Neural progenitor cell (in vitro differentiated cells): Measurements from ENCODE around the gene FAM50B. TPM values are rescaled to one million over a fixed set of nuclear protein-coding genes. Genes with fewer than 3 reads are reported as not detected.

Experiments
- DNase-seq: peaks from one replicate; pipeline ENCODE4 v3.0.0-alpha.2; 2016; ENCODE audit warnings: low spot score
- H2AFZ ChIP-seq: fragments of 200-600 bp; sonication (generic); replicated peaks from 2 replicates; pipeline ENCODE4 v1.6.1; 2016; ENCODE audit warnings: antibody characterized with exemption
- H3F3A ChIP-seq: fragments of 200-600 bp; sonication (generic); 2 replicates; pipeline ENCODE4 v1.6.1; 2016; ENCODE audit warnings: antibody characterized with exemption, low read depth
- H3K27ac ChIP-seq: fragments of 200-600 bp; sonication (generic); 2 replicates; pipeline ENCODE4 v1.5.1; 2016; ENCODE audit warnings: mild to moderate bottlenecking
- H3K27me3 ChIP-seq: fragments of 200-600 bp; sonication (generic); 2 replicates; pipeline ENCODE4 v1.6.1; 2016; ENCODE audit warnings: mild to moderate bottlenecking, moderate library complexity
- H3K36me3 ChIP-seq: fragments of 200-600 bp; sonication (generic); 2 replicates; pipeline ENCODE4 v1.5.1; 2016
- H3K4me1 ChIP-seq: fragments of 200-600 bp; sonication (generic); 2 replicates; pipeline ENCODE4 v1.6.1; 2016; ENCODE audit warnings: mixed run types
- H3K4me2 ChIP-seq: fragments of 200-600 bp; sonication (generic); 2 replicates; pipeline ENCODE4 v1.6.1; 2016
- H3K4me3 ChIP-seq: fragments of 200-600 bp; sonication (generic); 2 replicates; pipeline ENCODE4 v1.5.1; 2016
- H3K79me2 ChIP-seq: fragments of 200-600 bp; sonication (generic); 2 replicates; pipeline ENCODE4 v1.6.1; 2016; ENCODE audit warnings: low read depth
- H3K9ac ChIP-seq: fragments of 200-600 bp; sonication (generic); 2 replicates; pipeline ENCODE4 v1.6.1; 2016
- H3K9me3 ChIP-seq: fragments of 200-600 bp; sonication (generic); 2 replicates; pipeline ENCODE4 v1.5.1; 2016; ENCODE audit warnings: low read depth
- H4K20me1 ChIP-seq: fragments of 200-600 bp; sonication (generic); 2 replicates; pipeline ENCODE4 v1.6.1; 2016; ENCODE audit warnings: low read depth
- H3K27ac Mint-ChIP-seq: 3 replicates; pipeline ENCODE4 v1.8.0; 2021; ENCODE audit warnings: mixed read lengths
- H3K27me3 Mint-ChIP-seq: 2 replicates; pipeline ENCODE4 v1.8.0; 2022; ENCODE audit warnings: low read depth, mild to moderate bottlenecking, inconsistent platforms, moderate library complexity, mixed read lengths; ENCODE audit not compliant: insufficient read depth
- H3K36me3 Mint-ChIP-seq: 3 replicates; pipeline ENCODE4 v1.8.0; 2021; ENCODE audit warnings: mixed read lengths
- H3K4me1 Mint-ChIP-seq: 3 replicates; pipeline ENCODE4 v1.8.0; 2021; ENCODE audit warnings: mixed read lengths
- H3K4me3 Mint-ChIP-seq: 3 replicates; pipeline ENCODE4 v1.8.0; 2021; ENCODE audit warnings: mild to moderate bottlenecking, moderate library complexity, mixed read lengths
- H3K9me3 Mint-ChIP-seq: 3 replicates; pipeline ENCODE4 v1.8.0; 2020; ENCODE audit warnings: mixed read lengths
- EZH2 ChIP-seq: fragments of 200-600 bp; sonication (generic); IDR thresholded peaks from 2 replicates; pipeline ENCODE4 v1.6.1; 2017; ENCODE audit warnings: antibody characterized with exemption, mild to moderate bottlenecking, moderate library complexity
- EZH2phosphoT487 ChIP-seq: fragments of 200-600 bp; sonication (generic); IDR thresholded peaks from 2 replicates; pipeline ENCODE4 v1.6.1; 2017; ENCODE audit warnings: antibody characterized with exemption
- total RNA-seq: library from RNA; depleted of rRNA; stranded (reverse); fragments of >200 nt; gene quantifications from 2 replicates; pipeline ENCODE4 v1.2.3, GENCODE V29; 2015; ENCODE audit warnings: low replicate concordance
- TF ChIP-seq, protein P1 (sequence below): fragments of 200-600 bp; sonication (generic); IDR thresholded peaks from 2 replicates; pipeline ENCODE4 v1.5.1; 2017; ENCODE audit warnings: antibody characterized with exemption, mild to moderate bottlenecking

The FAM50B gene
- total RNA-seq, 1 donor from 2014 or later: 2.8 TPM

DNA sequence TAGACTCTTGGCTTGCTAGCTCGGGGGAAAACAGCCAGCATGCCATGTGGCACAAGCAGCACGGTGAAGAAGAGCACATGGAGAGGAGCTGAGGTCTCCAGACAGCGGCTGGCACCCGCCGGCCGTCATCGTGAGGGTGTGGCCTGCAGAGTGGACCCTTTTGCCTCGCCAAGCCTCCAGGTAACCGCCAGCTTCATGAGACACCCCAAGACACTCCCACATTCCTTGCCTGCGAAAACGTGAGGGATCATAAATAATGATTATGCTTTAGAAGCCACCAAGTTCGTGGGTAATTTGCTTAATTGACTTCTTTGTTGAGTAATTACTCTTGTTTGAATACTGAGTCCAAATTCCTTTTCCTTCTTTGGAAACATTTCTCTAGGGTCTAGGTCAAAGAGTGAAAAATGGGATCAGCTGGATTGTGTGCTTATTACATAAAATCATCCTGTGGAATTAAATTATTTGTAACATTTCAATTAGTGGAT, 23.2 kb downstream of the FAM50B start:
- Histone ChIP-seq H3F3A (no peaks in the 10 kb centered on the region), H3K36me3 (no peaks in the 10 kb centered on the region), H3K27me3 (no peaks in the 10 kb centered on the region), H2AFZ (no peak overlapping the region), H3K79me2 (no peaks in the 10 kb centered on the region), H3K4me1 (no peaks in the 10 kb centered on the region), H3K27ac (no peak overlapping the region), H3K4me2 (no peak overlapping the region), H3K9ac (no peak overlapping the region), H3K4me3 (no peak overlapping the region), H3K9me3 (no peaks in the 10 kb centered on the region), H4K20me1 (no peaks in the 10 kb centered on the region)
- Mint-ChIP-seq H3K27ac (no peak overlapping the region), H3K4me3 (no peak overlapping the region), H3K9me3 (no peaks in the 10 kb centered on the region), H3K27me3 (peaks cover 8% of the 10 kb centered on the region), H3K36me3 (no peaks in the 10 kb centered on the region), H3K4me1 (peaks cover 2% of the 10 kb centered on the region)
- no peak for TF ChIP-seq EZH2phosphoT487
- TF ChIP-seq, protein P1, sequence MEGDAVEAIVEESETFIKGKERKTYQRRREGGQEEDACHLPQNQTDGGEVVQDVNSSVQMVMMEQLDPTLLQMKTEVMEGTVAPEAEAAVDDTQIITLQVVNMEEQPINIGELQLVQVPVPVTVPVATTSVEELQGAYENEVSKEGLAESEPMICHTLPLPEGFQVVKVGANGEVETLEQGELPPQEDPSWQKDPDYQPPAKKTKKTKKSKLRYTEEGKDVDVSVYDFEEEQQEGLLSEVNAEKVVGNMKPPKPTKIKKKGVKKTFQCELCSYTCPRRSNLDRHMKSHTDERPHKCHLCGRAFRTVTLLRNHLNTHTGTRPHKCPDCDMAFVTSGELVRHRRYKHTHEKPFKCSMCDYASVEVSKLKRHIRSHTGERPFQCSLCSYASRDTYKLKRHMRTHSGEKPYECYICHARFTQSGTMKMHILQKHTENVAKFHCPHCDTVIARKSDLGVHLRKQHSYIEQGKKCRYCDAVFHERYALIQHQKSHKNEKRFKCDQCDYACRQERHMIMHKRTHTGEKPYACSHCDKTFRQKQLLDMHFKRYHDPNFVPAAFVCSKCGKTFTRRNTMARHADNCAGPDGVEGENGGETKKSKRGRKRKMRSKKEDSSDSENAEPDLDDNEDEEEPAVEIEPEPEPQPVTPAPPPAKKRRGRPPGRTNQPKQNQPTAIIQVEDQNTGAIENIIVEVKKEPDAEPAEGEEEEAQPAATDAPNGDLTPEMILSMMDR: no peak
- no peak for DNase-seq

DNA sequence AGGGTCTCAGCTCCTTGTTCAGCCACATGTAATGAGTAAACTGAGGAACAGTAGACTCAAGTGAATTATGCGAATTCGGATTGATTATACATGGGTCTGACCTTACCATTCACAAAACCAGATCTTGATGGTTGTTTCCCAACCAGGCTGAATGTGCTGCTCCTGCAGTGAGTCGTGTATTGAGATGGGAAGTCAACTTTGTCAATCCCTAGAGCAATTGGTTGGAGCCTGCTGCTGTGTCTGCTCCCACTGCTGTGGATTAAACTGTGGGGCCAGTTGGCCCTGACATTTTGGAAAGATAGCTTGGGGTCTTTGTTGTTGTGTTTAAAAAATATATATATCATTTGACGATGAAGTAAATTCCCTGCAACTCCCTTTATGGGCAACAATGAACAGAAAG, 23.9 kb downstream of the FAM50B start:
- peaks cover 8% of the 10 kb centered on the region for H3K27me3 Mint-ChIP-seq
- H3K27ac ChIP-seq: no peak overlapping the region
- H3K36me3 Mint-ChIP-seq: no peaks in the 10 kb centered on the region
- H3F3A ChIP-seq: no peaks in the 10 kb centered on the region
- H4K20me1 ChIP-seq: no peaks in the 10 kb centered on the region
- H3K4me1 ChIP-seq: no peaks in the 10 kb centered on the region
- no peaks in the 10 kb centered on the region for H3K27me3 ChIP-seq
- no peaks in the 10 kb centered on the region for H3K79me2 ChIP-seq
- TF ChIP-seq EZH2phosphoT487: no peak
- TF ChIP-seq, protein P1: no peak
- TF ChIP-seq EZH2: no peak
- no peak overlapping the region for H3K4me2 ChIP-seq
- DNase-seq: no peak
- no peak overlapping the region for H2AFZ ChIP-seq
- H3K4me3 ChIP-seq: no peak overlapping the region
- H3K36me3 ChIP-seq: no peaks in the 10 kb centered on the region
- H3K4me1 Mint-ChIP-seq: peaks cover 2% of the 10 kb centered on the region
- H3K4me3 Mint-ChIP-seq: no peak overlapping the region
- H3K9me3 ChIP-seq: no peaks in the 10 kb centered on the region
- H3K9me3 Mint-ChIP-seq: no peaks in the 10 kb centered on the region
- no peak overlapping the region for H3K27ac Mint-ChIP-seq
- no peak overlapping the region for H3K9ac ChIP-seq

DNA sequence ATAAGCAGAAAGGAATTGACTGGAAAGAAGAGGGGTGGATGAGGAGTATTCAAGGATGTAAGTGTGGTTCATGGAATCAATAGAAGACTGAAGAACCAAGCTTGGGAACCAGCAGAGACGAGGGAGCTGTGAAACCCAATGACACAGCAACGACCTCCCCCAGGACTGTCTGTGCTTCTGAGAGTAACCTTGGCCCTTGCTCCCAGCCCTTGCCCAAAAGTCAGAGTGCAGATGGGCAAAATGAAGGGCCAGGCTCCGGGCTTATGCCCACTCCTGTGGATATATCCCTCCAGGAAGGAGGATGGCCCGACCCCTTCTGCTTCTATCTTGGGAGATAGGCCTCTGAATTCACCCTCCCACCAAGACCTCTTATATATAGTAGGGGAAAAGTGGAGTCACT, 24.9 kb downstream of the FAM50B start:
- no peak overlapping the region for H3K4me3 ChIP-seq
- no peak overlapping the region for H2AFZ ChIP-seq
- no peak for TF ChIP-seq EZH2
- TF ChIP-seq, protein P1: no peak
- no peak for TF ChIP-seq EZH2phosphoT487
- Mint-ChIP-seq H3K4me3 (no peak overlapping the region), H3K9me3 (no peaks in the 10 kb centered on the region), H3K4me1 (peaks cover under 1% of the 10 kb centered on the region), H3K36me3 (no peaks in the 10 kb centered on the region), H3K27me3 (peaks cover 10% of the 10 kb centered on the region), H3K27ac (no peak overlapping the region)
- no peaks in the 10 kb centered on the region for H3F3A ChIP-seq
- H3K27ac ChIP-seq: no peak overlapping the region
- H3K27me3 ChIP-seq: no peaks in the 10 kb centered on the region
- no peak overlapping the region for H3K9ac ChIP-seq
- H4K20me1 ChIP-seq: no peaks in the 10 kb centered on the region
- no peaks in the 10 kb centered on the region for H3K4me1 ChIP-seq
- no peaks in the 10 kb centered on the region for H3K36me3 ChIP-seq
- H3K4me2 ChIP-seq: no peak overlapping the region
- H3K79me2 ChIP-seq: no peaks in the 10 kb centered on the region
- no peaks in the 10 kb centered on the region for H3K9me3 ChIP-seq
- DNase-seq: no peak
